Measurements from ENCODE around the gene SMIM44.

Gene SMIM44

DNA sequence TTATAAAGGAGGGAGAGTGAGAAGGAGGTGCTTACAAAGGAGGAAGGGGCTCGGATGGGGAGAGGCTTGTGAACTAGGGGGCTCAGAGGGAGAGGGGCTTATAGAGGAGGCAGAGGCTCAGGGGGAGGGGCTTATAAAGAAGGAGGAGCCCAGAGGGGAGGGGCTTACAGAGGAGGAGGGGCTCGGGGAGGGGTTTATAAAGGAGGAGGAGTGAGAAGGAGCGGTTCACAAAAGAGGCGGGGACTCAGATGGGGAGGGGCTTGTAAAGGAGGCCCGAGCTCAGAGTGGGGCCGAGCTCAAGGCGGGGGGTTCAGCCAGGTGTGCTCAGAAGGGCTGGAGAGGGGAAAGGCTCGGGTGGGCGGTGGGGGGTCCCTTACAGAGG is 3.4 kb downstream of the SMIM44 start:
- no peak for DNase-seq (ENCODE audit: low read depth)
- TF ChIP-seq CTCF (conservative IDR thresholded peaks at IDR 0.05; ENCODE audit: low read length) = no peak
- H3K4me3 ChIP-seq (ENCODE audit: low read length) = no peak overlapping the region

DNA sequence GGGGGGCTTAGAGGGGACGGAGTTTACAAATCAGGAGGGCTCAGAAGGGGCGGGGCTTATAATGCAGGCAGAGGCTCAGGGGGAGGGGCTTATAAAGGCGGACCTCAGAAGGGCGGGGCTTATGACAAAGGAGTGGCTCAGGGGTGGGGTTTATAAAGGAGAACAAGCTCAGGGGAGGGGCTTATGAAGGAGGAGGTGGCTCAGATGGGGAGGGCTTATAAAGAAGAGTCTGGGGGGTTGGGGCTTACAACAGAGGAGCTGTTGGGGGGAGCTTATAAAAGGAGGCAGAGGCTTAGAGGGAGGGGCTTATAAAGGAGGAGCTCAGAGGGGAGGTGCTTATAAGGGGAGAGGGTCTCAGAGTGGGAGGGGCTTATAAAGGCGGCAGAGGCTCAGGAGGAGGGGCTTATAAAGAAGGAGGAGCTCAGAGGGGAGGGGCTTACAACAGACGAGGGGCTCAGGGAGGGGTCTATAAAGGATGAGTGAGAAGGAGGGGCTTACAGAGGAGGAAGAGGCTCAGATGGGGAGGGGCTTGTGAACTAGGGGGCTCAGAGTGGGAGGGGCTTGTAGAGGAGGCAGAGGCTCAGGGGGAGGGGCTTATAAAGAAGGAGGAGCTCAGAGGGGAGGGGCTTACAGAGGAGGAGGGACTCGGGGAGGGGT is 3.9 kb downstream of the SMIM44 start:
- no peak for DNase-seq (ENCODE audit: low read depth)
- no peak for TF ChIP-seq CTCF (conservative IDR thresholded peaks at IDR 0.05; ENCODE audit: low read length)
- H3K4me3 ChIP-seq (ENCODE audit: low read length) = no peak overlapping the region

DNA sequence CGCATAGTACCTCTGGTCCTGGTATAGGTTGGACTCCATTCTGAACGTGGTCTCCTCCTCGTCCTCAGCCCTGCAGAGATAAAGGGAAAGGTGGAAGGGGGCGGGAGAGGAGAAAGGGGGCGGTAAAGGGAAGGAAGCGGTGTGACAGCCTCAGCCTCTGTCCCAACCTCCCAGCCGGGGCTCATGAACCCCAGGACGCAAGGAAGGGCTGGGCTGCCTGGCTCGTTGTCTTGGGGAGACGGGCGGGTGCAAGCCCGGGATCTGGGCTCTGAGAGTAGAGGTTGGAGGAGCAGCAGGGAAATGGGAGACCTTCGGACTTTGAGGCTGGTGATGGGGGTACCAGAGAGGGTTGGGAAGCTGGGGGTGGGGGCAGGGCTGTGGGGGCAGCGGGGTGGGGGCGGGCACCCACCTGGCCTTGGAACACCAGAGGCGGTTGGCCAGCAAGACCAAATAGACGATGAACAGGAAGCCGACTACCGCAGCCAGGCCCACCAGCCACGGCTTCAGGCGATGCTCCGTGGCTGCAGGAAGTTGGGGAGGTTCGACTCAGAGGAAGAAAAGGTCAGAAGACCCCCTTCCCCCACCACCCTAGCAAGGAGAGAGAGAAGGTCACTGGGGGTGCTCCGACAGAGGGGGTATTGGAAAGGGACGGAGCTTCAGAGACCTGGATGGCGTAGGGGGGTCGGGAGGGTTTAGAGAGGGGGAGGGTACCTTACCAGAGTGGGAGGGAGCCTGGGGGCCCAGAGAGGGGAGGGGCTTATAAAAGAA is 4.6 kb downstream of the SMIM44 start:
- no peak overlapping the region for H3K4me3 ChIP-seq (ENCODE audit: low read length)
- no peak for TF ChIP-seq CTCF (conservative IDR thresholded peaks at IDR 0.05; ENCODE audit: low read length)
- no peak for DNase-seq (ENCODE audit: low read depth)

GRCh38 chr19:3477951-3478350 is 5.3 kb downstream of the SMIM44 start:
- no peak for DNase-seq (ENCODE audit: low read depth)
- H3K4me3 ChIP-seq (ENCODE audit: low read length) = no peak overlapping the region
- no peak for TF ChIP-seq CTCF (conservative IDR thresholded peaks at IDR 0.05; ENCODE audit: low read length)

DNA sequence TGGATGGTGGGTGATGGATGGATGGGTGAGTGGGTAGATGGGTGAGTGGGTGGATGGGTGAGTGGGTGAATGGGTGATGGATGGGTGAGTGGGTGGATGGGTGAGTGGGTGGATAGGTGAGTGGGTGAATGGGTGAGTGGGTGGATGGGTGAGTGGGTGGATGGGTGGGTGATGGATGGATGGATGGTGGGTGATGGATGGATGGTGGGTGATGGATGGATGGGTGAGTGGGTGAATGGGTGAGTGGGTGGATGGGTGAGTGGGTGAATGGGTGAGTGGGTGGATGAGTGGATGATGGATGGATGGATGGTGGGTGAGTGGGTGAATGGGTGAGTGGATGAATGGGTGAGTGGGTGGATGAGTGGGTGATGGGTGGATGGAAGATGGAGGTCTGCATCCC is 5.7 kb downstream of the SMIM44 start:
- TF ChIP-seq CTCF (conservative IDR thresholded peaks at IDR 0.05; ENCODE audit: low read length) = no peak
- DNase-seq (ENCODE audit: low read depth) = no peak
- no peak overlapping the region for H3K4me3 ChIP-seq (ENCODE audit: low read length)

DNA sequence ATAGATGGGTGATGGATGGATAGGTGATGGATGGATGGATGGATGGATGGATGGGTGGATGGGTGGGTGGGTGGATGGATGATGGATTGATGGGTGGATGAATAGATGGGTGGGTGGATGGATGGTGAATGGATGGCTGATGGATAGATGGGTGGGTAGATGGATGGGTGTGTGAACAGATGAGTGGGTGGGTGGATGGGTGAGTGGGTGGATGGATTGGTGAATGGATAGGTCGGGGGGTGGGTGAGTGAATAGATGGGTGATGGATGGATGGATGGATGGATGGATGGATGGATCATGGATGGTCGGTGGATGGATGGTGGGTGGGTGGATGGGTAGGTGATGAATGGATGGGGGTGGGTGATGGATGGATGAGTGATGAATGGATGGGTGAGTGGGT is 6.4 kb downstream of the SMIM44 start:
- TF ChIP-seq CTCF (conservative IDR thresholded peaks at IDR 0.05; ENCODE audit: low read length) = no peak
- H3K4me3 ChIP-seq (ENCODE audit: low read length) = no peak overlapping the region
- DNase-seq (ENCODE audit: low read depth) = no peak

GRCh38 chr19:3475449-3475848 is 7.8 kb downstream of the SMIM44 start:
- no peak for DNase-seq (ENCODE audit: low read depth)
- no peak overlapping the region for H3K4me3 ChIP-seq (ENCODE audit: low read length)
- no peak for TF ChIP-seq CTCF (conservative IDR thresholded peaks at IDR 0.05; ENCODE audit: low read length)
